ENCODE data around the gene WDR45B.

The WDR45B gene

GRCh38 chr17:82644148-82644547 is 4.1 kb downstream of the WDR45B start:
- Histone ChIP-seq H3K9me2 (ENCODE audit: low read depth, low read length) (no peaks in the 10 kb centered on the region), H3K9ac (ENCODE audit: low read length) (no peak overlapping the region), H3K36me3 (ENCODE audit: insufficient read depth, low read length) (peaks cover 57% of the 10 kb centered on the region), H3K4me2 (ENCODE audit: low read length) (no peak overlapping the region), H3F3A (ENCODE audit: insufficient read depth, low read length) (no peaks in the 10 kb centered on the region), H3K27me3 (ENCODE audit: insufficient read depth, low read length) (no peaks in the 10 kb centered on the region), H3K4me1 (ENCODE audit: insufficient read depth, low read length, severe bottlenecking) (peaks cover 19% of the 10 kb centered on the region), H3K9me3 (ENCODE audit: low read length) (no peaks in the 10 kb centered on the region), H2AFZ (ENCODE audit: low read length) (no peak overlapping the region), H4K20me1 (ENCODE audit: insufficient read depth, low read length) (no peaks in the 10 kb centered on the region), H3K27ac (ENCODE audit: low read depth, low read length, poor library complexity, severe bottlenecking) (no peak overlapping the region), H3K79me2 (ENCODE audit: insufficient read depth, low read length) (peaks cover 29% of the 10 kb centered on the region), H3K4me3 (ENCODE audit: low read depth, low read length, poor library complexity, severe bottlenecking) (no peak overlapping the region)
- no peak for TF ChIP-seq CTCF (IDR thresholded peaks at IDR 0.05; ENCODE audit: low read length)
- TF ChIP-seq EZH2 (IDR thresholded peaks at IDR 0.05; ENCODE audit: borderline replicate concordance, low read length) = no peak

GRCh38 chr17:82642022-82642421 is 6.2 kb downstream of the WDR45B start:
- Histone ChIP-seq H3K27me3 (ENCODE audit: insufficient read depth, low read length) (no peaks in the 10 kb centered on the region), H3K9me2 (ENCODE audit: low read depth, low read length) (no peaks in the 10 kb centered on the region), H3K79me2 (ENCODE audit: insufficient read depth, low read length) (peaks cover 30% of the 10 kb centered on the region), H3K27ac (ENCODE audit: low read depth, low read length, poor library complexity, severe bottlenecking) (no peak overlapping the region), H3K4me2 (ENCODE audit: low read length) (no peak overlapping the region), H3K9me3 (ENCODE audit: low read length) (no peaks in the 10 kb centered on the region), H4K20me1 (ENCODE audit: insufficient read depth, low read length) (no peaks in the 10 kb centered on the region), H2AFZ (ENCODE audit: low read length) (no peak overlapping the region), H3F3A (ENCODE audit: insufficient read depth, low read length) (no peaks in the 10 kb centered on the region), H3K4me1 (ENCODE audit: insufficient read depth, low read length, severe bottlenecking) (peaks cover 11% of the 10 kb centered on the region), H3K4me3 (ENCODE audit: low read depth, low read length, poor library complexity, severe bottlenecking) (no peak overlapping the region), H3K9ac (ENCODE audit: low read length) (no peak overlapping the region), H3K36me3 (ENCODE audit: insufficient read depth, low read length) (peaks cover 74% of the 10 kb centered on the region)
- TF ChIP-seq CTCF (IDR thresholded peaks at IDR 0.05; ENCODE audit: low read length) (no peak), EZH2 (IDR thresholded peaks at IDR 0.05; ENCODE audit: borderline replicate concordance, low read length) (no peak)

GRCh38 chr17:82640036-82640435 is 8.2 kb downstream of the WDR45B start:
- Histone ChIP-seq H3K36me3 (ENCODE audit: insufficient read depth, low read length) (peaks cover 77% of the 10 kb centered on the region), H4K20me1 (ENCODE audit: insufficient read depth, low read length) (no peaks in the 10 kb centered on the region)
- TF ChIP-seq EZH2 (IDR thresholded peaks at IDR 0.05; ENCODE audit: borderline replicate concordance, low read length) = no peak
- TF ChIP-seq CTCF (IDR thresholded peaks at IDR 0.05; ENCODE audit: low read length) = no peak

More at GRCh38 chr17:82640036-82640435, 8.2 kb downstream of the WDR45B start:
- H3K4me1 ChIP-seq (ENCODE audit: insufficient read depth, low read length, severe bottlenecking) = no peaks in the 10 kb centered on the region
- no peak overlapping the region for H3K4me2 ChIP-seq (ENCODE audit: low read length)
- no peak overlapping the region for H3K9ac ChIP-seq (ENCODE audit: low read length)
- H2AFZ ChIP-seq (ENCODE audit: low read length) = no peak overlapping the region
- no peaks in the 10 kb centered on the region for H3F3A ChIP-seq (ENCODE audit: insufficient read depth, low read length)
- no peak overlapping the region for H3K27ac ChIP-seq (ENCODE audit: low read depth, low read length, poor library complexity, severe bottlenecking)
- H3K9me3 ChIP-seq (ENCODE audit: low read length) = no peaks in the 10 kb centered on the region
- H3K27me3 ChIP-seq (ENCODE audit: insufficient read depth, low read length) = no peaks in the 10 kb centered on the region
- peaks cover 22% of the 10 kb centered on the region for H3K79me2 ChIP-seq (ENCODE audit: insufficient read depth, low read length)
- H3K9me2 ChIP-seq (ENCODE audit: low read depth, low read length) = no peaks in the 10 kb centered on the region
- no peak overlapping the region for H3K4me3 ChIP-seq (ENCODE audit: low read depth, low read length, poor library complexity, severe bottlenecking)

Measured in OCI-LY1 (cell line).